ENCODE results near the gene CRYZ. TPM values are rescaled to one million over a fixed set of nuclear protein-coding genes. Genes with fewer than 3 reads are reported as not detected.
A peak's percentile ranks its signal among the peaks of the same experiment; 100 is the strongest.

CRYZ gene
- total and polyA plus RNA-seq, 9 donors = 24.0 to 75.8 (median 26.3) TPM

- intact Hi-C loops (cut with DNase I) = no loop called here
- no peaks in the 10 kb centered on the region for H3K4me1 ChIP-seq (ENCODE audit: insufficient read depth)
- no peak for DNase-seq
- H3K36me3 ChIP-seq = no peaks in the 10 kb centered on the region
- TF ChIP-seq CTCF (IDR thresholded peaks at IDR 0.05) (no peak), EP300 (IDR thresholded peaks at IDR 0.05) (no peak), POLR2A (IDR thresholded peaks at IDR 0.05) (no peak)
- no peaks in the 10 kb centered on the region for H3K9me3 ChIP-seq
- H3K4me3 ChIP-seq = no peak overlapping the region
- H3K27me3 ChIP-seq = no peaks in the 10 kb centered on the region
- 84 to 91% (median 86%) methylated on average over 4 of the region's 4 CpGs for WGBS, 3 donors
- H3K27ac ChIP-seq = no peak overlapping the region
Observed at GRCh38 chr1:74690909-74691308, 41.9 kb downstream of the CRYZ start.

GRCh38 chr1:74690364-74690696, 42.5 kb downstream of the CRYZ start:
- TF ChIP-seq CTCF (IDR thresholded peaks at IDR 0.05) = no peak
- TF ChIP-seq POLR2A (IDR thresholded peaks at IDR 0.05) = no peak
- no peak for TF ChIP-seq EP300 (IDR thresholded peaks at IDR 0.05)
- no peaks in the 10 kb centered on the region for H3K27me3 ChIP-seq
- intact Hi-C loops (cut with DNase I) = no loop called here

GRCh38 chr1:74689621-74690363, 43.1 kb downstream of the CRYZ start:
- peak in 4 of 5 donors; percentile 11 to 53 (median 24) for DNase-seq
- Histone ChIP-seq H3K4me1 (ENCODE audit: insufficient read depth) (no peaks in the 10 kb centered on the region), H3K9me3 (no peaks in the 10 kb centered on the region), H3K36me3 (no peaks in the 10 kb centered on the region), H3K27ac (peak overlapping the region in 1 of 2 donors; percentile 15), H3K27me3 (no peaks in the 10 kb centered on the region), H3K4me3 (no peak overlapping the region)
- intact Hi-C loops (cut with DNase I) = no loop called here
- WGBS, 3 donors = 5 to 12% (median 5%) methylated on average over 5 of the region's 5 CpGs
- TF ChIP-seq EP300 (IDR thresholded peaks at IDR 0.05) (no peak), POLR2A (IDR thresholded peaks at IDR 0.05) (no peak), CTCF (IDR thresholded peaks at IDR 0.05) (peak; percentile 56 to 76 (median 69))

More at GRCh38 chr1:74690364-74690696, 42.5 kb downstream of the CRYZ start:
- Histone ChIP-seq H3K27ac (peak overlapping the region in 1 of 2 donors; percentile 15), H3K36me3 (no peaks in the 10 kb centered on the region), H3K4me1 (ENCODE audit: insufficient read depth) (no peaks in the 10 kb centered on the region), H3K4me3 (no peak overlapping the region), H3K9me3 (no peaks in the 10 kb centered on the region)
- WGBS, 3 donors = 0 to 21% (median 1%) methylated on average over 2 of the region's 2 CpGs
- DNase-seq = no peak

GRCh38 chr1:74686928-74687327, 45.9 kb downstream of the CRYZ start:
- no peak for DNase-seq
- intact Hi-C loops (cut with DNase I) = no loop called here
- 93 to 98% (median 93%) methylated on average over 4 of the region's 4 CpGs for WGBS, 3 donors

More at GRCh38 chr1:74686928-74687327, 45.9 kb downstream of the CRYZ start:
- Histone ChIP-seq H3K9me3 (no peaks in the 10 kb centered on the region), H3K4me1 (ENCODE audit: insufficient read depth) (no peaks in the 10 kb centered on the region), H3K27me3 (no peaks in the 10 kb centered on the region), H3K4me3 (no peak overlapping the region), H3K27ac (no peak overlapping the region), H3K36me3 (no peaks in the 10 kb centered on the region)
- TF ChIP-seq POLR2A (IDR thresholded peaks at IDR 0.05) (no peak), CTCF (IDR thresholded peaks at IDR 0.05) (no peak), EP300 (IDR thresholded peaks at IDR 0.05) (no peak)

Data from ovary (tissue), 9 donors.